Kidney epithelial cell (primary cell): ENCODE measurements around the gene TBXAS1. TPM values are rescaled to one million over a fixed set of nuclear protein-coding genes. Genes with fewer than 3 reads are reported as not detected.

ENCODE experiments used
- DNase-seq: peaks from one replicate; pipeline ENCODE4 v3.0.0-alpha.2; 2010; ENCODE audit warnings: low read depth
- H3K27me3 ChIP-seq: 2 replicates; pipeline ENCODE4 v1.6.0; 2011; ENCODE audit warnings: low read length; ENCODE audit not compliant: control insufficient read depth, insufficient read depth
- H3K36me3 ChIP-seq: 2 replicates; pipeline ENCODE4 v1.5.1; 2011; ENCODE audit warnings: low read length; ENCODE audit not compliant: control insufficient read depth, insufficient read depth
- H3K4me3 ChIP-seq: 2 replicates; pipeline ENCODE4 v1.5.1; 2011; ENCODE audit warnings: low read depth, mild to moderate bottlenecking, control low read depth, low read length
- total RNA-seq: library from RNA; depleted of rRNA; stranded (reverse); fragments of >200 nt; gene quantifications from 2 replicates; pipeline ENCODE4 v1.2.3, GENCODE V29; 2015
- TF ChIP-seq, protein P1 (sequence below): IDR thresholded peaks from 2 replicates; pipeline ENCODE4 v1.5.1; 2011; ENCODE audit warnings: mild to moderate bottlenecking, moderate library complexity, low read length, control low read depth, inconsistent platforms; ENCODE audit not compliant: insufficient read depth, poor library complexity, severe bottlenecking

TBXAS1 gene
- total RNA-seq, 1 donor from 2014 or later: 7.8 TPM

DNA sequence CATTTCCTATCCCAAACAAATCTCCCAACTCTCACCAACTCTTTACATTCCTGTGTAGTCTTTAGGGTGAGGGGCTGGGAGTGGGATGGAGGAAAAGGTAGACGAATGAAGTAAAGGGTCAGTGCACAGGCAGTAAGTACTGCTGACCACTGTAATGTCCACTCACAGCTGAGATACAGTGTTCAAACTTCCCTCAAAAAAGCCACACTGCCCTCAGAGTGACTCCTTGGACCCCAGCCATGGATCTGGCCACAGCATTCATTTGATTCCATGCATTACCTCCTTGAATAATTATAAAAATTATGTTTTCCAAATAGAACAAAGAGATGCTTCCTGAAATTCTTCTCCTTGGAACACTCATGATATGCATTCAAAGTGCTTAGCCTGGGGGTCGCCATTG lies 31.5 kb upstream of the TBXAS1 start:
- DNase-seq: no peak
- peaks cover 3% of the 10 kb centered on the region for H3K36me3 ChIP-seq
- H3K27me3 ChIP-seq: no peaks in the 10 kb centered on the region
- no peak overlapping the region for H3K4me3 ChIP-seq
- TF ChIP-seq, protein P1, sequence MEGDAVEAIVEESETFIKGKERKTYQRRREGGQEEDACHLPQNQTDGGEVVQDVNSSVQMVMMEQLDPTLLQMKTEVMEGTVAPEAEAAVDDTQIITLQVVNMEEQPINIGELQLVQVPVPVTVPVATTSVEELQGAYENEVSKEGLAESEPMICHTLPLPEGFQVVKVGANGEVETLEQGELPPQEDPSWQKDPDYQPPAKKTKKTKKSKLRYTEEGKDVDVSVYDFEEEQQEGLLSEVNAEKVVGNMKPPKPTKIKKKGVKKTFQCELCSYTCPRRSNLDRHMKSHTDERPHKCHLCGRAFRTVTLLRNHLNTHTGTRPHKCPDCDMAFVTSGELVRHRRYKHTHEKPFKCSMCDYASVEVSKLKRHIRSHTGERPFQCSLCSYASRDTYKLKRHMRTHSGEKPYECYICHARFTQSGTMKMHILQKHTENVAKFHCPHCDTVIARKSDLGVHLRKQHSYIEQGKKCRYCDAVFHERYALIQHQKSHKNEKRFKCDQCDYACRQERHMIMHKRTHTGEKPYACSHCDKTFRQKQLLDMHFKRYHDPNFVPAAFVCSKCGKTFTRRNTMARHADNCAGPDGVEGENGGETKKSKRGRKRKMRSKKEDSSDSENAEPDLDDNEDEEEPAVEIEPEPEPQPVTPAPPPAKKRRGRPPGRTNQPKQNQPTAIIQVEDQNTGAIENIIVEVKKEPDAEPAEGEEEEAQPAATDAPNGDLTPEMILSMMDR: no peak

DNA sequence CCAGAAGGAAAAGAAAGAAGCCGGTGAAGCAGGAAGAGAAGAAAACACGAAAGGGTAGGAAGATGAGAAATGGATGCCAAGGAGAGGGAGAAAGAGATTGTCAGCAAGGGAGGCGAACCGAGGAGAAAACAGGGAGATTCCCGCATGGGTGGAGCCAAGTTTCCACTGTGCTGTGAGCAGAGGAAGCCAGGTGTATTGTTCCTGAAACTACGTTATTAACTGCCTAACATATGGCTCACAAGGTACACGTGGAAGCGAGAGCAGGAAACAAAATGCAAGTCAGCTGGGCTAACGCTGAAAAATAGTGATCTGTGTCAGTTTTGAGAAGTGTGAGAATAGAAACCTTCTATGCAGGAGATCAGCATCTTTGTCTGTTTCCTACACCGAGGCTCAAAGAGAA lies 30.8 kb upstream of the TBXAS1 start:
- no peak for DNase-seq
- H3K27me3 ChIP-seq: no peaks in the 10 kb centered on the region
- peaks cover 3% of the 10 kb centered on the region for H3K36me3 ChIP-seq
- TF ChIP-seq, protein P1: no peak
- H3K4me3 ChIP-seq: no peak overlapping the region

DNA sequence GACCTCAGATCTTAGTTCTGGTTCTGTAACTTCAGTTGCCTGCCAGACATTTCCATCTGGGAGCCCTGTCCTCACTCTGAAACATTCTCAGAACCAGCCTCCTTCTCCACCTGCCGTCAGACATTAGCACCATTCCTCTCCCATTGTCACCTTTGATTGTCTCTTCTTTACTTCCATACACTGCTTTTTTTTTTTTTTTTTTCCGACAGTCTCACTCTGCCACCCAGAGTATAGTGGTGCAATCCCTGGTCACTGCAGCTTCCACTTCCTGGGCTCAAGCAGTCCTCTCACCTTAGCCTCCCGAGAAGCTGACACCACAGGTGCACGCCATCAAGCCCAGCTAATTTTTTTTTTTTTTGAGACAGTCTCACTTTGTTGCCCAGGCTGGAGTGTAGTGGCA lies 30.2 kb upstream of the TBXAS1 start:
- Histone ChIP-seq H3K27me3 (no peaks in the 10 kb centered on the region), H3K4me3 (no peak overlapping the region), H3K36me3 (peaks cover 3% of the 10 kb centered on the region)
- DNase-seq: no peak
- TF ChIP-seq, protein P1: no peak

DNA sequence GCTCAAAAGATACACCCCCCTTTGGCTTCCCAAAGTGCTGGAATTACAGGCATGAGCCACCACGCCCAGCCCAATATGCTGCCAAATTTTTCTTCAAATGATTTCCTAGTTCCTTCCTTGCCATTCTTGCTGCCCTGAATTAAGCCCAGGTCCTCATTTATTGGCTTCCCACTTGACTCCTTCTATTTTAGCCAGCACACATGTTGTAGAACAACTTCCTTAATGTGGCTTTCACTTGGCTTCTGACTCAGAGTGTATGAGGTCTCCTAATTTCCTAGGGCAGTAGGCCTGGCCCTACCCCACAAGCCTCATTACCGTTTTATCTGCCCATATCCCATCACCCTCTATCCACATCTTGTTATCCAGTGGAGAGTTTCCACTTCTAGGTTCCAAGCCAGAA lies 29.5 kb upstream of the TBXAS1 start:
- TF ChIP-seq, protein P1: no peak
- Histone ChIP-seq H3K36me3 (peaks cover 3% of the 10 kb centered on the region), H3K4me3 (no peak overlapping the region), H3K27me3 (no peaks in the 10 kb centered on the region)
- DNase-seq: no peak

DNA sequence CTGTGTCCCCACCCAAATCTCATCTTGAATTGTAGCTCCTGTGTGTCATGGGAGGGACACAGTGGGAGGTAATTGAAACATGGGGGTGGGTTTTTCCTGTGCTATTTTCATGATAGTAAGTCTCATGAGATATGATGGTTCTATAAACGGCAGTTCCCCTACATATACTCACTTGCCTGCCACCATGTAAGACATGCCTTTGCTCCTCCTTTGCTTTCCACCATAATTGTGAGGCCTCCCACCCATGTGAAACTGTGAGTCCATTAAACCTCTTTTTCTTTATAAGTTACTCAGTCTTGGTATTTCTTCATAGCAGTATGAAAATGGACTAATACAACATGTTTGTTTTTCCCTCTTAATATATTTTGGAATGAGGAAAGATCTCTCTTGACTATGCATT lies 24.5 kb upstream of the TBXAS1 start:
- TF ChIP-seq, protein P1: no peak
- no peak for DNase-seq
- H3K27me3 ChIP-seq: no peaks in the 10 kb centered on the region

DNA sequence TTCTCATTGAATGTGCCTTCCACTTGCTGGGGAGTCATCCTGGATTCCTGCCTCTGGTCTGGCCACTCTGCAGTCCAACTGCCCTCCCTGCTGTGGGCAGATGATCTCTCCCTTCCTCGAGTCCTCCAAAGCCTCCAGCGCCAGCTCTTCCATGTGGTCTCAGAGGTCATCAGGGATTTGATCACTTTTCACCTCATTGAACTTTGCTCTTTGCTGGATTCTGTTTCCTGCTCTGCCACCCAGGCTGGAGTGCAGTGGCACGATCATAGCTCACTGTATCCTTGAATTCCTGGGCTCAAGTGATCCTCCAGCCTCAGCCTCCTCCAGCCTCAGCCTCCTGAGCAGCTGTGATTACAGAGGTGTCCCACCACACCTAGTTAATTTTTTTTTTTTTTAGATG lies 22.1 kb upstream of the TBXAS1 start:
- Histone ChIP-seq H3K4me3 (no peak overlapping the region), H3K27me3 (no peaks in the 10 kb centered on the region), H3K36me3 (no peaks in the 10 kb centered on the region)
- TF ChIP-seq, protein P1: no peak
- no peak for DNase-seq

More for the DNA sequence above, 24.5 kb upstream of the TBXAS1 start:
- no peaks in the 10 kb centered on the region for H3K36me3 ChIP-seq
- H3K4me3 ChIP-seq: no peak overlapping the region
